ENCODE results near the gene VENTX. TPM values are rescaled to one million over a fixed set of nuclear protein-coding genes. Genes with fewer than 3 reads are reported as not detected.

VENTX gene
- total RNA-seq, 4 donors from 2014 or later: 0.32 to 6.0 (median 2.4) TPM

GRCh38 chr10:133268532-133268931 lies 30.9 kb downstream of the VENTX start:
- ATAC-seq (ENCODE audit: low FRiP score): no peak
- TF ChIP-seq CTCF (IDR thresholded peaks at IDR 0.05): no peak

GRCh38 chr10:133269367-133269766 lies 31.7 kb downstream of the VENTX start:
- ATAC-seq (ENCODE audit: low FRiP score): no peak
- no peak for TF ChIP-seq CTCF (IDR thresholded peaks at IDR 0.05)
- DNase-seq (ENCODE audit: low spot score): no peak

More at GRCh38 chr10:133268532-133268931, 30.9 kb downstream of the VENTX start:
- no peak for DNase-seq (ENCODE audit: low spot score)

- DNase-seq (ENCODE audit: low spot score) (no peak), ATAC-seq (ENCODE audit: low FRiP score) (no peak)
- no peak for TF ChIP-seq CTCF (IDR thresholded peaks at IDR 0.05)
Observed at GRCh38 chr10:133270204-133270603, 32.5 kb downstream of the VENTX start.

GRCh38 chr10:133270773-133271297 lies 33.2 kb downstream of the VENTX start:
- TF ChIP-seq CTCF (IDR thresholded peaks at IDR 0.05): no peak
- DNase-seq (ENCODE audit: low spot score) (no peak), ATAC-seq (ENCODE audit: low FRiP score) (no peak)

- no peak for TF ChIP-seq CTCF (IDR thresholded peaks at IDR 0.05)
- ATAC-seq (ENCODE audit: low FRiP score) (no peak), DNase-seq (ENCODE audit: low spot score) (no peak)
Observed at GRCh38 chr10:133271521-133272300, 34.1 kb downstream of the VENTX start.

- DNase-seq (ENCODE audit: low spot score): no peak
- TF ChIP-seq CTCF (IDR thresholded peaks at IDR 0.05): no peak
Observed at GRCh38 chr10:133272301-133272963, 34.8 kb downstream of the VENTX start.

More at GRCh38 chr10:133272301-133272963, 34.8 kb downstream of the VENTX start:
- ATAC-seq (ENCODE audit: low FRiP score): no peak

All from omental fat pad (tissue), 4 donors.